K562 (cell line): ENCODE data around the gene RABEPK. TPM values are rescaled to one million over a fixed set of nuclear protein-coding genes. Genes with fewer than 3 reads are reported as not detected.

Experiments used
- BRF2 ChIP-seq: IDR thresholded peaks from 3 replicates; pipeline ENCODE4 v1.6.1; 2011; ENCODE audit warnings: borderline replicate concordance, mild to moderate bottlenecking; ENCODE audit not compliant: insufficient read length, insufficient read depth
- CHCHD3 ChIP-seq: fragments of 250-450 bp; sonication (Bioruptor Pico); IDR thresholded peaks from 2 replicates; pipeline ENCODE4 v2.1.2; 2022; ENCODE audit warnings: mild to moderate bottlenecking
- CREB5 ChIP-seq: fragments of 250-450 bp; sonication (Bioruptor Pico); IDR thresholded peaks from 2 replicates; pipeline ENCODE4 v1.5.0; 2020; ENCODE audit warnings: mild to moderate bottlenecking
- FOXA3 ChIP-seq, 2 experiments: fragments of 450-650 bp in 1 of 2; sonication (generic) in 1 of 2; formaldehyde crosslinking; IDR thresholded peaks in 1 of 2; conservative IDR thresholded peaks in 1 of 2; 2 replicates each; pipeline versions ENCODE4 v1.4.0 to v1.8.0; 2020 to 2022; ENCODE audit warnings: mild to moderate bottlenecking in 2 of 2, missing genetic modification reagents in 1 of 2
- MAFF ChIP-seq: IDR thresholded peaks from 2 replicates; pipeline ENCODE4 v1.6.1; 2012; ENCODE audit warnings: low read length, improper control_type of control experiment
- MBD2 ChIP-seq: sonication (generic); IDR thresholded peaks from 2 replicates; pipeline ENCODE4 v1.6.1; 2016; ENCODE audit warnings: low read depth, borderline replicate concordance
- MYC ChIP-seq, 2 experiments: fragments of 250-450 bp in 1 of 2; sonication (Bioruptor Pico) in 1 of 2; IDR thresholded peaks; 2 replicates each; pipeline versions ENCODE4 v1.5.1 to v1.6.1; 2012 to 2021; ENCODE audit warnings: low read depth in 2 of 2, borderline replicate concordance in 1 of 2, improper control_type of control experiment in 1 of 2, low read length in 1 of 2, mild to moderate bottlenecking in 1 of 2, moderate library complexity in 1 of 2
- NCOA4 ChIP-seq: fragments of 450-650 bp; IDR thresholded peaks from 2 replicates; pipeline ENCODE4 v1.6.1; 2018; ENCODE audit warnings: mild to moderate bottlenecking; ENCODE audit not compliant: partially characterized antibody
- NR3C1 ChIP-seq: sonication (generic); formaldehyde crosslinking; IDR thresholded peaks from 2 replicates; pipeline ENCODE4 v1.8.1; 2022; ENCODE audit warnings: missing genetic modification reagents
- NRF1 ChIP-seq, 2 experiments: fragments of 450-650 bp; IDR thresholded peaks in 1 of 2; conservative IDR thresholded peaks in 1 of 2; 2 replicates each; pipeline ENCODE4 v1.6.1; 2014; ENCODE audit warnings: mild to moderate bottlenecking in 2 of 2
- NUFIP1 ChIP-seq: fragments of 450-650 bp; IDR thresholded peaks from 2 replicates; pipeline ENCODE4 v1.6.1; 2018; ENCODE audit not compliant: partially characterized antibody
- RREB1 ChIP-seq: fragments of 250-450 bp; sonication (Bioruptor Pico); IDR thresholded peaks from 2 replicates; pipeline ENCODE4 v1.4.0; 2020
- STAG1 ChIP-seq: sonication (generic); formaldehyde crosslinking; IDR thresholded peaks from 2 replicates; pipeline ENCODE4 v1.5.0; 2020; ENCODE audit warnings: missing genetic modification reagents, borderline replicate concordance
- SUPT5H ChIP-seq: fragments of 450-650 bp; IDR thresholded peaks from 2 replicates; pipeline ENCODE4 v1.6.1; 2016
- U2AF1 ChIP-seq: fragments of 200-400 bp; formaldehyde crosslinking; optimal IDR thresholded peaks from 2 replicates; pipeline ENCODE3; 2017; ENCODE audit warnings: mild to moderate bottlenecking, low read depth, low read length, moderate library complexity
- WHSC1 ChIP-seq: IDR thresholded peaks from one replicate; pipeline ENCODE4 v1.6.1; 2012; ENCODE audit warnings: low read length, control low read depth, inconsistent platforms
- ZNF140 ChIP-seq: fragments of 250-450 bp; sonication (Bioruptor Pico); IDR thresholded peaks from 2 replicates; pipeline ENCODE4 v1.8.0; 2021; ENCODE audit warnings: moderate library complexity, mild to moderate bottlenecking, inconsistent platforms
- ZNF766 ChIP-seq: fragments of 200-800 bp; sonication (Bioruptor generic); conservative IDR thresholded peaks from 2 replicates; pipeline ENCODE4 v1.6.1; 2016; ENCODE audit warnings: missing genetic modification characterization, missing compliant biosample characterization
- polyA plus RNA-seq, 8 experiments: library from polyadenylated mRNA; depleted of rRNA in 4 of 8; stranded (reverse) in 5 of 8; unstranded in 3 of 8; fragments of >200 nt; fragmentation: Nextera tagmentation in 2 of 8; fragmentation: Illumina TruSeq in 1 of 8; extraction: Ambion mirVana in 2 of 8; extraction: Trizol in 1 of 8; gene quantifications; 2 replicates each; pipeline versions ENCODE4 v1.2.1 to v1.2.3, GENCODE V29; 2011 to 2014; ENCODE audit warnings: inconsistent platforms in 1 of 8, missing spikeins in 1 of 8
- total RNA-seq, 7 experiments: library from RNA; depleted of rRNA in 6 of 7; stranded (reverse); fragments of >200 nt in 6 of 7; fragmentation: Illumina TruSeq in 2 of 7; extraction: Trizol in 2 of 7; gene quantifications; 2 replicates each; pipeline versions ENCODE4 v1.2.1 to v1.2.3, GENCODE V29; 2011 to 2021; ENCODE audit warnings: low replicate concordance in 1 of 7

RABEPK gene
- total and polyA plus RNA-seq, 9 of the 15 experiments (the other 6 are each of a cell fraction or from before 2014, with no cell fraction given) = 38.3 to 113 (median 52.8) TPM

GRCh38 chr9:125241000-125241862, 40.9 kb downstream of the RABEPK start, which contains the start of gene HSPA5 (continued):
- peak; percentile 87 for TF ChIP-seq U2AF1
- no peak; the same call in 1 of the 2 replicates for TF ChIP-seq STAG1 (CRISPR knock-in tag)
- no peak for TF ChIP-seq ZNF140
- TF ChIP-seq NRF1 (conservative IDR thresholded peaks at IDR 0.05 in 1 of 2, IDR thresholded peaks at IDR 0.05 in 1 of 2) = no peak
- TF ChIP-seq SUPT5H = no peak
- peak in 1 of 2 experiments; percentile 79; a peak in 2 of 4 replicates for TF ChIP-seq FOXA3 (CRISPR knock-in tag; conservative IDR thresholded peaks at IDR 0.05 in 1 of 2, IDR thresholded peaks at IDR 0.05 in 1 of 2)
- TF ChIP-seq RREB1 (CRISPR knock-in tag) = no peak
- no peak for TF ChIP-seq NUFIP1
- TF ChIP-seq MBD2 = peak; percentile 98
- TF ChIP-seq WHSC1 = no peak
- no peak for TF ChIP-seq NR3C1 (CRISPR knock-in tag)
- no peak for TF ChIP-seq NCOA4
- 0 out of 2 replicates have a peak, but pooled peaks have one; percentile 58 for TF ChIP-seq CHCHD3 (CRISPR knock-in tag)
- TF ChIP-seq MYC (IDR thresholded peaks at IDR 0.05; ENCODE audit: low read depth, low read length) = 0 out of 2 replicates have a peak, but pooled peaks have one; percentile 64
- no peak; the same call in 1 of the 2 replicates for TF ChIP-seq MYC (CRISPR knock-in tag; IDR thresholded peaks at IDR 0.05; ENCODE audit: borderline replicate concordance, low read depth)
- no peak for TF ChIP-seq BRF2
- TF ChIP-seq ZNF766 (CRISPR knock-in tag) = no peak
- TF ChIP-seq CREB5 (CRISPR knock-in tag) = no peak
- TF ChIP-seq MAFF = no peak
